Nephron progenitor cell (in vitro differentiated cells): Measurements from ENCODE around the gene OLFM1.

ENCODE experiments used
- DNase-seq: peaks from one replicate; pipeline ENCODE4 v3.0.0; 2021
- H3K27ac Mint-ChIP-seq: 2 replicates; pipeline ENCODE4 v1.8.0; 2021; ENCODE audit warnings: mild to moderate bottlenecking, moderate library complexity, mixed read lengths
- H3K27me3 Mint-ChIP-seq: 2 replicates; pipeline ENCODE4 v1.8.0; 2021; ENCODE audit warnings: mild to moderate bottlenecking, low read depth, mixed read lengths; ENCODE audit not compliant: poor library complexity
- H3K36me3 Mint-ChIP-seq: 2 replicates; pipeline ENCODE4 v1.8.0; 2021; ENCODE audit warnings: low read depth, mixed read lengths
- H3K4me1 Mint-ChIP-seq: 2 replicates; pipeline ENCODE4 v1.8.0; 2021; ENCODE audit warnings: mixed read lengths
- H3K4me3 Mint-ChIP-seq: 2 replicates; pipeline ENCODE4 v1.8.0; 2021; ENCODE audit warnings: mild to moderate bottlenecking, moderate library complexity, mixed read lengths
- H3K9me3 Mint-ChIP-seq: 2 replicates; pipeline ENCODE4 v1.8.0; 2021; ENCODE audit warnings: mild to moderate bottlenecking, moderate library complexity, mixed read lengths
- CTCF ChIP-seq: fragments of 200-600 bp; sonication (generic); IDR thresholded peaks from 2 replicates; pipeline ENCODE4 v1.5.0; 2021; ENCODE audit warnings: antibody characterized with exemption

Gene OLFM1

GRCh38 chr9:135073741-135074305 is 13.6 kb upstream of the OLFM1 start:
- no peak for TF ChIP-seq CTCF
- no peak for DNase-seq
- peaks cover 16% of the 10 kb centered on the region for H3K4me1 Mint-ChIP-seq
- H3K36me3 Mint-ChIP-seq: no peaks in the 10 kb centered on the region
- no peaks in the 10 kb centered on the region for H3K9me3 Mint-ChIP-seq
- no peak overlapping the region for H3K4me3 Mint-ChIP-seq
- H3K27ac Mint-ChIP-seq: no peak overlapping the region
- H3K27me3 Mint-ChIP-seq: peaks cover 84% of the 10 kb centered on the region

DNA sequence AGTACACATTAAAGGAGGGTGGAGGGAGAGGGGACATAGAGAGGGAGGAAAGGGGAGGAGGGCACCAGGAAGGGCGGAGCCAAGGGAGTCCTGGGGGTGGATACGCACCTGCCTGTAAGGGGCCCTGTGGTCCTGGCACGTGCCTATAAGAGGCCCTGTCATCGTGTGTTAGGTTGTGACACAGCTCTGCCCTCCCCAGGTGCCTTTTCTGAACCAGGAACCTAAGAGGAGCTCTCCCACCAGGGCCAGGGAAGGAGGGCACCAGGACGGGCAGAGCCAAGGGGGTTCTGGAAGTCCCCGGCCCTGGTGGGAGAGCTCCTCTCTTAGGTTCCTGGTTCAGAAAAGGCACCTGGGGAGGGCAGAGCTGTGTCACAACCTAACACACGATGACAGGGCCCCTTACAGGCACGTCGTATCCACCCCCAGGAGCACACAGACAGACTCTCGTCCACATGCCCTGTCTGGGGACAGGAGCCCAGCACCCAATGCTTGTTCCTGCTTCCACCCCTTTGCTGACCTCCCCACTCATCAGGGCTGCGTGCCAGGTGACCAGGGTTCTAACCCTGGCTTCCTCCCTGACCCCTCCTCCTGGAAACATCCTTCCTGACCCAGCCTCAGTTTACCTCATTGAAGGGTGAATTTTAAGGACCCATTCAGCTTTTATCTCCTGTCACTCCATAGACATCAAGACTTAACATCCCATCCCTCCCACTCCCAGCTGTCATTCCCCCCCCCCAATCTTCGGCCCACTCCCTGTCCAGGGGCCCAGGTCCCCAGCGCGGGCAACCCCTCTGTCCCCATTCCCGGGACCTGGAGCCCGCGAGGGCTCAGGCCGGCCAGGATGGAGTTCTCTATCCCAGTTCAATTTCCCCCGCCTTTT is 12.9 kb upstream of the OLFM1 start:
- peaks cover 82% of the 10 kb centered on the region for H3K27me3 Mint-ChIP-seq
- no peak overlapping the region for H3K27ac Mint-ChIP-seq
- peak overlapping the region; percentile 73 for H3K4me3 Mint-ChIP-seq
- no peak for TF ChIP-seq CTCF
- H3K4me1 Mint-ChIP-seq: peaks cover 13% of the 10 kb centered on the region
- H3K9me3 Mint-ChIP-seq: no peaks in the 10 kb centered on the region
- H3K36me3 Mint-ChIP-seq: no peaks in the 10 kb centered on the region
- no peak for DNase-seq

DNA sequence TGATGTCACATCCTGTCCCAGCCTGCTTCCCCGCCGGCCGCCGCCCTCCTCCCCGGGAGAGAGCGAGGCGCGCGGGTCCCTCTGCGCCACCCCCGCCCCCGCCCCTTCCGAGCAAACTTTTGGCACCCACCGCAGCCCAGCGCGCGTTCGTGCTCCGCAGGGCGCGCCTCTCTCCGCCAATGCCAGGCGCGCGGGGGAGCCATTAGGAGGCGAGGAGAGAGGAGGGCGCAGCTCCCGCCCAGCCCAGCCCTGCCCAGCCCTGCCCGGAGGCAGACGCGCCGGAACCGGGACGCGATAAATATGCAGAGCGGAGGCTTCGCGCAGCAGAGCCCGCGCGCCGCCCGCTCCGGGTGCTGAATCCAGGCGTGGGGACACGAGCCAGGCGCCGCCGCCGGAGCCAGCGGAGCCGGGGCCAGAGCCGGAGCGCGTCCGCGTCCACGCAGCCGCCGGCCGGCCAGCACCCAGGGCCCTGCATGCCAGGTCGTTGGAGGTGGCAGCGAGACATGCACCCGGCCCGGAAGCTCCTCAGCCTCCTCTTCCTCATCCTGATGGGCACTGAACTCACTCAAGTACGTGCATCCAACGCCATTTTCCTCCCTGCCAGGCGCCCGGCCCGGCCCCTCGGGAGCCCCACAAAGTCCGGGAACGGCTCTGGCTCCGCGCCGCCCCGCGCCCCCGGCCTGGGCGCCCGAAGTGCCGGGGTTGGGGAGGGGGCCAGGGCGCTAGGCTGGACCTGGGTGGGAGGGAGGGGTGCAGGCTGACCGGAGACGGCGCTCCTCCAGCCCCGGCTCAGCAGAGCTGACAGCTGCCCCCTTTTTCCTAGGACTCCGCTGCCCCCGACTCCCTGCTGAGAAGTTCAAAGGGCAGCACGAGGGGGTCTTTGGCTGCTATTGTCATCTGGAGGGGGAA is 12.0 kb upstream of the OLFM1 start:
- no peak overlapping the region for H3K27ac Mint-ChIP-seq
- TF ChIP-seq CTCF: no peak
- peak overlapping the region; percentile 73 for H3K4me3 Mint-ChIP-seq
- H3K9me3 Mint-ChIP-seq: no peaks in the 10 kb centered on the region
- peak; percentile 66 for DNase-seq
- no peaks in the 10 kb centered on the region for H3K36me3 Mint-ChIP-seq
- H3K27me3 Mint-ChIP-seq: peaks cover 77% of the 10 kb centered on the region
- H3K4me1 Mint-ChIP-seq: peaks cover 4% of the 10 kb centered on the region

GRCh38 chr9:135076143-135076875 is 11.2 kb upstream of the OLFM1 start:
- DNase-seq: no peak
- Mint-ChIP-seq H3K9me3 (no peaks in the 10 kb centered on the region), H3K36me3 (no peaks in the 10 kb centered on the region), H3K4me1 (no peaks in the 10 kb centered on the region), H3K4me3 (peak overlapping the region; percentile 37), H3K27me3 (peaks cover 71% of the 10 kb centered on the region), H3K27ac (no peak overlapping the region)
- TF ChIP-seq CTCF: no peak

DNA sequence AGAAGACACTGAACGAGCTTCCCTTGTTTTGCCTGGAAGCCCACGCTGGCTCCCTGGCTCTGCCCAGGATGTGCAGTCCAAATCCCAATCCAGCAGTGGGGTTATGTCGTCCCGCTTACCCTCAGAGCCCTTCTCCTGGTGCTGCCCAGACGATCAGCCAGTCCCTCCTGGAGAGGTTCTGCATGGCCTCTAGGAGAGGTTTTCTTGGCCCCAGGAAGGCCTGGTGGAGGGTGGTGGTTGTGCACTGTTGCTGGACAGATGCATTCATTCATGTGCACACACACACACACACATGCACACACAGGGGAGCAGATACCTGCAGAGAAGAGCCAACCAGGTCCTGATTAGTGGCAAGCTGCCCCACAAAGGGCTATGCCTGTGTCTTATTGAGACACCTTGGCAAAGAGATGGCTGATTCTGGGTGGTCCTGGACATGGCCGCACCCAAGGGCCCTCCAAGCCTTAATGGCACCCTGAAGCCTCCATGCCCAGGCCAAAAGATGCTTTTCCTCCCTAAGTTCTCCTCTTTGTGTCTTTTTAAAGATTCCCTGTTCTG is 10.5 kb upstream of the OLFM1 start:
- TF ChIP-seq CTCF: no peak
- no peak overlapping the region for H3K27ac Mint-ChIP-seq
- peak overlapping the region; percentile 50 for H3K4me3 Mint-ChIP-seq

More for the DNA sequence above, 10.5 kb upstream of the OLFM1 start:
- H3K27me3 Mint-ChIP-seq: peaks cover 76% of the 10 kb centered on the region
- H3K36me3 Mint-ChIP-seq: no peaks in the 10 kb centered on the region
- H3K9me3 Mint-ChIP-seq: no peaks in the 10 kb centered on the region
- no peaks in the 10 kb centered on the region for H3K4me1 Mint-ChIP-seq
- no peak for DNase-seq
